Suprapubic skin (tissue), 3 donors: ENCODE measurements around the gene PGBD5.

Source experiments
- CTCF ChIP-seq, 2 donors: fragments of 200-600 bp in 1 of 2; fragments of 450-650 bp in 1 of 2; sonication (generic) in 1 of 2; IDR thresholded peaks; one replicate each; pipeline ENCODE4 v1.5.1; 2016 to 2019; ENCODE audit warnings: antibody characterized with exemption in 2 of 2, mild to moderate bottlenecking in 1 of 2, moderate library complexity in 1 of 2
- POLR2A ChIP-seq, 2 donors: fragments of 450-650 bp; IDR thresholded peaks; one replicate each; pipeline ENCODE4 v1.6.1; 2017; ENCODE audit warnings: antibody characterized with exemption in 2 of 2, mild to moderate bottlenecking in 2 of 2, moderate library complexity in 2 of 2

- no peak for TF ChIP-seq CTCF (IDR thresholded peaks at IDR 0.05)
- TF ChIP-seq POLR2A (IDR thresholded peaks at IDR 0.05) = no peak
Measured at GRCh38 chr1:230398856-230399255, 27.3 kb downstream of the PGBD5 start.
